ENCODE measurements around the gene FAM124A. TPM values are rescaled to one million over a fixed set of nuclear protein-coding genes. Genes with fewer than 3 reads are reported as not detected.

Gene FAM124A
- total and polyA plus RNA-seq, 8 donors, result 2.4 to 9.3 (median 5.7) TPM

DNA sequence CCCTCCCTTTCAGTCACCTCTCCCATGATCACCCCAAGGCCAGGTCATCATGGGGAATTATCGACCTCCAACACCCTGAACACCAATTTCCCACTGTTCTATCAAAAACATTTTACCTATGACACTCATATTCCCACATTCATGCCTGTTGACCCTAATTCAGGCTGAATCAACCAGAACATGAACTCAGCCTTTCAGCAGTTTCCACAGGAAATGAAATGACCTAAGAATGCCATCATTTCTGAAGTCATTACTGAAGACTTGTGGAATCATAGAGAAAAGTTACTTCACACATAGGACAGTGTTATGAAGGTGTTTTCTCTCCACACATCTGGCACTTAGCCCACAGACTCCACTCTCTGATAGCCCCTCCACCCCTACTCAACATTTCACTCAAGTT is 29.9 kb upstream of the FAM124A start:
- Histone ChIP-seq H3K36me3 (no peaks in the 10 kb centered on the region), H3K9me3 (no peaks in the 10 kb centered on the region), H3K27ac (no peak overlapping the region), H3K27me3 (no peaks in the 10 kb centered on the region), H3K4me1 (no peaks in the 10 kb centered on the region), H3K4me3 (no peak overlapping the region)
- intact Hi-C loops (cut with DNase I), result no loop called here
- DNase-seq (no peak), ATAC-seq (no peak)
- TF ChIP-seq, protein P1, sequence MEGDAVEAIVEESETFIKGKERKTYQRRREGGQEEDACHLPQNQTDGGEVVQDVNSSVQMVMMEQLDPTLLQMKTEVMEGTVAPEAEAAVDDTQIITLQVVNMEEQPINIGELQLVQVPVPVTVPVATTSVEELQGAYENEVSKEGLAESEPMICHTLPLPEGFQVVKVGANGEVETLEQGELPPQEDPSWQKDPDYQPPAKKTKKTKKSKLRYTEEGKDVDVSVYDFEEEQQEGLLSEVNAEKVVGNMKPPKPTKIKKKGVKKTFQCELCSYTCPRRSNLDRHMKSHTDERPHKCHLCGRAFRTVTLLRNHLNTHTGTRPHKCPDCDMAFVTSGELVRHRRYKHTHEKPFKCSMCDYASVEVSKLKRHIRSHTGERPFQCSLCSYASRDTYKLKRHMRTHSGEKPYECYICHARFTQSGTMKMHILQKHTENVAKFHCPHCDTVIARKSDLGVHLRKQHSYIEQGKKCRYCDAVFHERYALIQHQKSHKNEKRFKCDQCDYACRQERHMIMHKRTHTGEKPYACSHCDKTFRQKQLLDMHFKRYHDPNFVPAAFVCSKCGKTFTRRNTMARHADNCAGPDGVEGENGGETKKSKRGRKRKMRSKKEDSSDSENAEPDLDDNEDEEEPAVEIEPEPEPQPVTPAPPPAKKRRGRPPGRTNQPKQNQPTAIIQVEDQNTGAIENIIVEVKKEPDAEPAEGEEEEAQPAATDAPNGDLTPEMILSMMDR (IDR thresholded peaks at IDR 0.05), result no peak

DNA sequence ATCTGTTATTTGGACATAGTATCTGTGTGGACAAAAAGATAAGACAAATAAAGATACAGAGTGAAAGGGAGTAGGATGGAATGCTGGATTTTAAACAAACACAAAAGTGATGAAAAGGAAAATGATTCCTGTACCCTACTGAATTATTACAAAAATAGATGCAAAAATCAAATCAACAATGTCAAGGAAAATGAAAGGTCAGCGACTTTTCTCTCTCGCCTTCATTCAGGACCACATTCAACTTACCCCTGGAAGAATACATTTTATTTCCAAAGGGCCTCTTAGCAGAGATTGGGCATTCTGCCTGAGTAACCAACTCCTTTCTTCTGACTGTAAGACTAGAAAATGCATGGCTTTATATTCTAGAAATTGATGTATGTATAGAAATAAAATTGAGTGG is 28.8 kb upstream of the FAM124A start:
- intact Hi-C loops (cut with DNase I), result no loop called here

DNA sequence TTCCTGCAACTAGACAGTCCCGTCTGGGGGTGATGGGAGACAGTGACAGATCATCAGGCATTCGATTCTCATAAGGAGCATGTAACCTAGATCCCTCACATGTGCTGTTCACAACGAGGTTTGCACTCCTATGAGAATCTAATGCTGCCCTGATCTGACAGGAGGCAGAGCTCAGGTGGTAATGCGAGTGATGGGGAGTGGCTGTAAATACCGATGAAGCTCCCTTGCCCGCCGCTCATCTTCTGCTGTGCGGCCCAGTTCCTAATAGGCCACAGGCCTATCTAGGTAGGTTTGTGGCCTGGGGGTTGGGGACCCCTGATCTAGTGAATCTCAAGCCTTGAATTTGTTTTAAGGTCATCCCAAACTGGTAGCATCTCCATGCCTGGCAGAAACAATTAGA is 27.3 kb upstream of the FAM124A start:
- H3K27ac ChIP-seq, result no peak overlapping the region
- TF ChIP-seq, protein P1 (IDR thresholded peaks at IDR 0.05), result no peak
- H3K9me3 ChIP-seq, result peaks cover 0 to 2% of the 10 kb centered on the region in 2 donors
- no peak for ATAC-seq
- no peaks in the 10 kb centered on the region for H3K36me3 ChIP-seq
- H3K27me3 ChIP-seq, result no peaks in the 10 kb centered on the region
- H3K4me1 ChIP-seq, result no peaks in the 10 kb centered on the region
- no peak overlapping the region for H3K4me3 ChIP-seq
- DNase-seq, result no peak
- intact Hi-C loops (cut with DNase I), result no loop called here

More for the DNA sequence above, 28.8 kb upstream of the FAM124A start:
- Histone ChIP-seq H3K36me3 (no peaks in the 10 kb centered on the region), H3K4me1 (no peaks in the 10 kb centered on the region), H3K4me3 (no peak overlapping the region), H3K27ac (no peak overlapping the region), H3K27me3 (no peaks in the 10 kb centered on the region), H3K9me3 (peaks cover 0 to 2% of the 10 kb centered on the region in 2 donors)
- ATAC-seq, result no peak
- TF ChIP-seq, protein P1 (IDR thresholded peaks at IDR 0.05), result no peak
- DNase-seq, result no peak

DNA sequence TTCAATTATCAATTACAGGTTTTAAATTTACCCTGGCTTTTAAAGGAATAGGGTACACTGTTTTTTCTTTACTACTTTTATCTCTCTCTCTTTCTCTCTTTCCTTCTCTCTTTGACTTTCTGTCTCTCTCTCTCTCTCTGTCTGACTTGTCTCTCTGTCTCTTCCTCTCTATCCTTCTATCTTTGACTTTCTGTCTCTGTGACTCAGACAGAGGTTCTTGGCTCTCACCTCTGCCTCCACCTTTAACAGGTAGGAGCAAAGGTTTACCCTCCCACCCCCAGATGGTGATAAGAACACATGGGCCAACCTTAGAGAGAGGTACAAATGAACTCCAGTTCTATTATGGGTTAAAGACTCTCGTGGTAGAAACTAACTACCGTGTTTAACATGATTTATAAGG is 20.3 kb upstream of the FAM124A start:
- no peak for ATAC-seq
- Histone ChIP-seq H3K36me3 (no peaks in the 10 kb centered on the region), H3K4me1 (no peaks in the 10 kb centered on the region), H3K27me3 (peaks cover 0 to 8% of the 10 kb centered on the region in 2 donors), H3K9me3 (peaks cover 0 to 5% of the 10 kb centered on the region in 2 donors), H3K27ac (no peak overlapping the region), H3K4me3 (no peak overlapping the region)
- TF ChIP-seq, protein P1 (IDR thresholded peaks at IDR 0.05), result no peak
- no peak for DNase-seq
- intact Hi-C loops (cut with DNase I), result no loop called here

DNA sequence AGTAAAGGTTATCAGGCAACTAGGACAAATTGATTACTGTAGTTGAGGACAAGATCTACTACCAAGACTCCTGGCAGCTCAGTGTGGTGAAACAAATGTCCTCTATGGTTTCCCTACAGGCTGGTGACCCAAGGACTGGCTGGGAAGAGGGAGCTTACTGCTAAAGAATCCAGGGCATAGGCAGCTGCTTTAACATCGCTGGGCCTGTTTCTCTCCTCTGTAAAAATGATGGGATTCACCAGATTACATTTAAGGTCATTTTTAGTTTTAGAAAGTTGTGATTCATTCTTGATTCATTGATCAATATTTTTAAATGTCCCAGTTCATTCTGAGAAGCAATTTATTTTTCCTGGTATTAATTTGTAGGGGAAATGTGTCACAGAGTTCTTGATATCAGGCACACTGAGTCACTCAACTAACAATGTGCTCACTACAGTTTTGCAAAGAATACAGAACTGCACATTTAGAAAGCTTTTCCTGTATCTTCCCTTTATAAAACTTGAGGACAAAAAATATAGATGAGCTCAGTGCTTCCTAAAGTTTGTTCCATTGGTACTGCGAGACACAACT is 19.6 kb upstream of the FAM124A start:
- Histone ChIP-seq H3K4me3 (no peak overlapping the region), H3K27ac (no peak overlapping the region), H3K4me1 (no peaks in the 10 kb centered on the region), H3K9me3 (peaks cover 0 to 5% of the 10 kb centered on the region in 2 donors), H3K36me3 (no peaks in the 10 kb centered on the region), H3K27me3 (peaks cover 0 to 8% of the 10 kb centered on the region in 2 donors)
- DNase-seq (no peak), ATAC-seq (no peak)
- TF ChIP-seq, protein P1 (IDR thresholded peaks at IDR 0.05), result no peak
- intact Hi-C loops (cut with DNase I), result no loop called here
